Keratinocyte (primary cell): ENCODE data around the gene TSKU. TPM values are rescaled to one million over a fixed set of nuclear protein-coding genes. Genes with fewer than 3 reads are reported as not detected.

Experiments
- DNase-seq: peaks from one replicate; pipeline ENCODE4 v3.0.0-alpha.2; 2011; ENCODE audit warnings: low read depth, missing footprints, low spot score
- FAIRE-seq: peaks from 2 replicates; lab custom pipeline; 2011; peaks lifted over from hg19 to GRCh38; lab: Jason Lieb, UNC
- H2AFZ ChIP-seq: 2 replicates; pipeline ENCODE4 v1.6.0; 2012; ENCODE audit warnings: low read length, control low read depth, inconsistent platforms; ENCODE audit not compliant: control insufficient read depth
- H3K27ac ChIP-seq: 2 replicates; pipeline ENCODE4 v1.5.1; 2011; ENCODE audit warnings: low read length; ENCODE audit not compliant: control insufficient read depth, insufficient read depth
- H3K27me3 ChIP-seq: 3 replicates; pipeline ENCODE4 v1.6.0; 2011; ENCODE audit warnings: low read length; ENCODE audit not compliant: control insufficient read depth, insufficient read depth; ENCODE audit errors: extremely low read depth
- H3K36me3 ChIP-seq, 2 experiments: 2 replicates in 1 of 2; 3 replicates in 1 of 2; pipeline ENCODE4 v1.5.1; 2011; ENCODE audit warnings: low read length in 2 of 2, mild to moderate bottlenecking in 1 of 2; ENCODE audit not compliant: control insufficient read depth in 2 of 2, insufficient read depth in 2 of 2; ENCODE audit errors: extremely low read depth in 1 of 2
- H3K4me1 ChIP-seq: 3 replicates; pipeline ENCODE4 v1.5.1; 2011; ENCODE audit warnings: low read length; ENCODE audit not compliant: control insufficient read depth, insufficient read depth; ENCODE audit errors: extremely low read depth
- H3K4me2 ChIP-seq: 3 replicates; pipeline ENCODE4 v1.6.0; 2011; ENCODE audit warnings: low read depth, low read length; ENCODE audit not compliant: control insufficient read depth, insufficient read depth; ENCODE audit errors: extremely low read depth
- H3K4me3 ChIP-seq, 3 experiments: fragments of 200-600 bp in 1 of 3; sonication (generic) in 1 of 3; 2 replicates in 2 of 3; 3 replicates in 1 of 3; pipeline ENCODE4 v1.5.1; 2011 to 2016; ENCODE audit warnings: low read length in 3 of 3, mild to moderate bottlenecking in 3 of 3, control low read depth in 2 of 3, inconsistent platforms in 1 of 3, low read depth in 1 of 3, mixed read lengths in 1 of 3, mixed run types in 1 of 3, moderate library complexity in 1 of 3; ENCODE audit not compliant: control insufficient read depth in 2 of 3, insufficient read depth in 2 of 3; ENCODE audit errors: extremely low read depth in 1 of 3
- H3K79me2 ChIP-seq: 2 replicates; pipeline ENCODE4 v1.6.0; 2012; ENCODE audit warnings: low read length; ENCODE audit not compliant: control insufficient read depth, insufficient read depth
- H3K9ac ChIP-seq: 3 replicates; pipeline ENCODE4 v1.6.0; 2011; ENCODE audit warnings: low read length; ENCODE audit not compliant: control insufficient read depth, insufficient read depth; ENCODE audit errors: extremely low read depth
- H3K9me1 ChIP-seq: 3 replicates; pipeline ENCODE4 v1.6.0; 2011; ENCODE audit warnings: low read length; ENCODE audit not compliant: control insufficient read depth, insufficient read depth; ENCODE audit errors: extremely low read depth
- H3K9me3 ChIP-seq: 2 replicates; pipeline ENCODE4 v1.5.1; 2012; ENCODE audit warnings: low read depth, low read length; ENCODE audit not compliant: control insufficient read depth
- H4K20me1 ChIP-seq: 3 replicates; pipeline ENCODE4 v1.6.0; 2011; ENCODE audit warnings: low read length; ENCODE audit not compliant: control insufficient read depth, insufficient read depth; ENCODE audit errors: extremely low read depth
- EZH2 ChIP-seq: IDR thresholded peaks from one replicate; pipeline ENCODE4 v1.6.1; 2012; ENCODE audit warnings: inconsistent platforms, mild to moderate bottlenecking, low read length, moderate library complexity
- dilution Hi-C: fragments of 300-500 bp; cut with MboI; formaldehyde crosslinking; loops from one replicate; pipeline ENCODE4 v1.7.0; 2020; ENCODE audit warnings: low sequenced_read_pairs; ENCODE audit not compliant: extremely low pct_ligation_motif_present
- polyA plus RNA-seq, 5 experiments: library from polyadenylated mRNA; depleted of rRNA in 3 of 5; stranded (reverse) in 3 of 5; stranded (forward) in 1 of 5; unstranded in 1 of 5; fragments of >200 nt; gene quantifications; 1 replicate in 1 of 5; 2 replicates in 3 of 5; 3 replicates in 1 of 5; pipeline versions ENCODE4 v1.2.1 to v1.2.3, GENCODE V29; 2011 to 2012; ENCODE audit warnings: missing spikeins in 2 of 5, low read depth in 1 of 5, low replicate concordance in 1 of 5
- TF ChIP-seq, protein P1 (sequence below), 3 experiments: IDR thresholded peaks in 1 of 3; conservative IDR thresholded peaks in 1 of 3; optimal IDR thresholded peaks in 1 of 3; 2 replicates in 2 of 3; 3 replicates in 1 of 3; pipeline versions ENCODE3 to v1.5.1; 2011; ENCODE audit warnings: low read length in 3 of 3, mild to moderate bottlenecking in 3 of 3, moderate library complexity in 2 of 3, control low read depth in 1 of 3, inconsistent platforms in 1 of 3; ENCODE audit not compliant: insufficient read depth in 2 of 3; ENCODE audit errors: extremely low read depth in 1 of 3

The TSKU gene
- polyA plus RNA-seq, 1 donor (not counting 4 experiments of a cell fraction or from before 2014, with no cell fraction given), result 22.8 TPM

DNA sequence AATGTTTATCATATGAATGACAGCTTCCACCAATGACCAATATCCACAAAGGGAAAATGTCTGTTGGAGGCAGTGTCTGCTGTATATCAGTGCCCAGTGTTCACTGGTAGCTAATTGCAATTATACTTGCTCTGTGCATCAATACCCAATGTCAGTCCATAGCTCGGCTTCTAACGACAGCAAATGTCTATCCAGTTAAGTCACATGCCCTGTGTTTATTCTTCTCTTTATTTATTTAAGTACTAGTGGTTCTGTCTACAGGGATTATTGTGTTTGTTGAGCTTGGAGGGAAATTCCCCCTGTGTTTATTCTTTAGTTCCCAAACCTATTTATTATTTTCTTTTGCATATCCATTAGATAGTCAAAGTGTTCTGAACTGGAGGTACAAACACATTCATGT lies 18.6 kb downstream of the TSKU start:
- Histone ChIP-seq H3K36me3 (peaks cover 8 to 13% of the 10 kb centered on the region in 2 experiments), H3K9me1 (no peaks in the 10 kb centered on the region), H3K27me3 (no peaks in the 10 kb centered on the region), H3K4me1 (peaks cover 20% of the 10 kb centered on the region), H3K9me3 (no peaks in the 10 kb centered on the region), H3K4me3 (no peak overlapping the region), H4K20me1 (peaks cover 9% of the 10 kb centered on the region), H2AFZ (no peak overlapping the region), H3K79me2 (peaks cover 3% of the 10 kb centered on the region), H3K27ac (no peak overlapping the region), H3K4me2 (no peak overlapping the region), H3K9ac (no peak overlapping the region)
- TF ChIP-seq, protein P1, sequence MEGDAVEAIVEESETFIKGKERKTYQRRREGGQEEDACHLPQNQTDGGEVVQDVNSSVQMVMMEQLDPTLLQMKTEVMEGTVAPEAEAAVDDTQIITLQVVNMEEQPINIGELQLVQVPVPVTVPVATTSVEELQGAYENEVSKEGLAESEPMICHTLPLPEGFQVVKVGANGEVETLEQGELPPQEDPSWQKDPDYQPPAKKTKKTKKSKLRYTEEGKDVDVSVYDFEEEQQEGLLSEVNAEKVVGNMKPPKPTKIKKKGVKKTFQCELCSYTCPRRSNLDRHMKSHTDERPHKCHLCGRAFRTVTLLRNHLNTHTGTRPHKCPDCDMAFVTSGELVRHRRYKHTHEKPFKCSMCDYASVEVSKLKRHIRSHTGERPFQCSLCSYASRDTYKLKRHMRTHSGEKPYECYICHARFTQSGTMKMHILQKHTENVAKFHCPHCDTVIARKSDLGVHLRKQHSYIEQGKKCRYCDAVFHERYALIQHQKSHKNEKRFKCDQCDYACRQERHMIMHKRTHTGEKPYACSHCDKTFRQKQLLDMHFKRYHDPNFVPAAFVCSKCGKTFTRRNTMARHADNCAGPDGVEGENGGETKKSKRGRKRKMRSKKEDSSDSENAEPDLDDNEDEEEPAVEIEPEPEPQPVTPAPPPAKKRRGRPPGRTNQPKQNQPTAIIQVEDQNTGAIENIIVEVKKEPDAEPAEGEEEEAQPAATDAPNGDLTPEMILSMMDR (optimal IDR thresholded peaks at IDR 0.05 in 1 of 3, IDR thresholded peaks at IDR 0.05 in 1 of 3, conservative IDR thresholded peaks at IDR 0.05 in 1 of 3; ENCODE audit: extremely low read depth in 1 of 3, insufficient read depth in 2 of 3, low read length in 3 of 3), result no peak
- TF ChIP-seq EZH2, result no peak
- DNase-seq, result no peak
- dilution Hi-C loops, result no loop called here
- no peak for FAIRE-seq

DNA sequence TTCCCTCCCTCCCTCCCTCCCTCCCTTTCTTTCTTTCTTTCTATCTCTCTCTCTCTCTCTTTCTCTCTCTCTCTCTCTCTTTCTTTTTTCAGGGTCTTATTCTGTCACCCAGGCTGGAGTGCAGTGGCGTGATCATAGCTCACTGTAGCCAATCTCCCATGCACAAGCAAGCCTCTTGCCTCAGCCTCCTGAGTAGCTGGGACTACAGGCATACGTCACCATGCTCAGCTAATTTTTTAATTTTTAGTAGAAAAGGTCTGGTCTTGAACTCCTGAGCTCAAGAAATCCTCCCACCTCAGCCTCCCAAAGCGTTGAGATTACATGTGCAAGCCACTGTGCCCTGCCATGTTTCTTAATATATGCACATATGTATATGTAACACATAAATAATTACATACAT lies 19.0 kb downstream of the TSKU start:
- Histone ChIP-seq H3K9ac (no peak overlapping the region), H3K36me3 (peaks cover 4 to 9% of the 10 kb centered on the region in 2 experiments), H3K4me3 (no peak overlapping the region), H3K9me3 (no peaks in the 10 kb centered on the region), H3K9me1 (no peaks in the 10 kb centered on the region), H3K4me2 (no peak overlapping the region), H4K20me1 (peaks cover 9% of the 10 kb centered on the region), H3K79me2 (peaks cover 2% of the 10 kb centered on the region), H2AFZ (no peak overlapping the region), H3K27ac (no peak overlapping the region), H3K4me1 (peaks cover 22% of the 10 kb centered on the region), H3K27me3 (no peaks in the 10 kb centered on the region)
- dilution Hi-C loops, result no loop called here
- TF ChIP-seq, protein P1 (optimal IDR thresholded peaks at IDR 0.05 in 1 of 3, IDR thresholded peaks at IDR 0.05 in 1 of 3, conservative IDR thresholded peaks at IDR 0.05 in 1 of 3; ENCODE audit: extremely low read depth in 1 of 3, insufficient read depth in 2 of 3, low read length in 3 of 3), result no peak
- TF ChIP-seq EZH2, result no peak
- FAIRE-seq (no peak), DNase-seq (no peak)
